Uterus (tissue), 2 donors: ENCODE results near the gene FOLR1.

Source experiments
- POLR2A ChIP-seq, 2 donors: fragments of 450-650 bp; IDR thresholded peaks; one replicate each; pipeline ENCODE4 v1.6.1; 2016; ENCODE audit warnings: antibody characterized with exemption in 2 of 2, mild to moderate bottlenecking in 1 of 2, moderate library complexity in 1 of 2
- TF ChIP-seq, protein P1 (sequence below), 4 experiments: fragments of 200-600 bp in 2 of 4; fragments of 450-650 bp in 2 of 4; sonication (generic) in 2 of 4; IDR thresholded peaks; one replicate each; pipeline ENCODE4 v1.5.1; 2016 to 2019; ENCODE audit warnings: antibody characterized with exemption in 4 of 4, mild to moderate bottlenecking in 2 of 4, moderate library complexity in 1 of 4

DNA sequence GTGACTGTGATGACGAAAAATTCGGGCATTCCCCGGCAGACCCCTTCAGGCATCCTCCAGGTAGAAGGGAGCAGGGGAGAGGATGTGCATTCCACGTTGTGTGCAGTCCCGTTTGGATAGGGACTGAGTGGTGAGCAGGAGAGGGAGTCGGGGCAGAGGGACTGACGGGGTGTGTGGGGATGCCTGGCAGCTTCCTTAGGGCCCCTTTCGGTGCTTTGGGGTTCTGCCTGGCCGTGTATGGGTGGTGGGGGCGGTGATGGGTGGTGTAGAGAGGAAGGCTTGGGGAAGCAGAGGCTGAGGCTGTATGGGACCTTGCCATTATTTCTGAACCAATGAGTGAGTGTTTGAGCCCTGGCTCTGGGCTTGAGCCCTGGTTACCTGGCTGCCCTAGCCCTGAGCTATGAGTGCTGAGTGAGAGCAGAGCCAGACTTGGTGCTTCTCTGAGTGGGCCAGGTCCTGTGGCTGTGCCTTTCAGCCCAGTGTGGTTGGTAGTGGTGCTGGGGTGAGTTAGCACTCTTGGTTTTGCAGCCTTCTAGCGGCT, 33.5 kb downstream of the FOLR1 start:
- TF ChIP-seq, protein P1, sequence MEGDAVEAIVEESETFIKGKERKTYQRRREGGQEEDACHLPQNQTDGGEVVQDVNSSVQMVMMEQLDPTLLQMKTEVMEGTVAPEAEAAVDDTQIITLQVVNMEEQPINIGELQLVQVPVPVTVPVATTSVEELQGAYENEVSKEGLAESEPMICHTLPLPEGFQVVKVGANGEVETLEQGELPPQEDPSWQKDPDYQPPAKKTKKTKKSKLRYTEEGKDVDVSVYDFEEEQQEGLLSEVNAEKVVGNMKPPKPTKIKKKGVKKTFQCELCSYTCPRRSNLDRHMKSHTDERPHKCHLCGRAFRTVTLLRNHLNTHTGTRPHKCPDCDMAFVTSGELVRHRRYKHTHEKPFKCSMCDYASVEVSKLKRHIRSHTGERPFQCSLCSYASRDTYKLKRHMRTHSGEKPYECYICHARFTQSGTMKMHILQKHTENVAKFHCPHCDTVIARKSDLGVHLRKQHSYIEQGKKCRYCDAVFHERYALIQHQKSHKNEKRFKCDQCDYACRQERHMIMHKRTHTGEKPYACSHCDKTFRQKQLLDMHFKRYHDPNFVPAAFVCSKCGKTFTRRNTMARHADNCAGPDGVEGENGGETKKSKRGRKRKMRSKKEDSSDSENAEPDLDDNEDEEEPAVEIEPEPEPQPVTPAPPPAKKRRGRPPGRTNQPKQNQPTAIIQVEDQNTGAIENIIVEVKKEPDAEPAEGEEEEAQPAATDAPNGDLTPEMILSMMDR (IDR thresholded peaks at IDR 0.05): no peak
- TF ChIP-seq POLR2A (IDR thresholded peaks at IDR 0.05): no peak
